GM18508 (cell line): ENCODE results near the gene SPOCD1.

Source experiments
- ATAC-seq: cut with Tn5 transposase; IDR thresholded peaks from one replicate; pipeline ENCODE4 v1.9.1; 2021; ENCODE audit warnings: moderate number of reproducible peaks; ENCODE audit not compliant: insufficient read depth, unreplicated experiment

SPOCD1 gene

GRCh38 chr1:31776032-31776431 lies 39.8 kb downstream of the SPOCD1 start:
- ATAC-seq = no peak

GRCh38 chr1:31775210-31775999 lies 40.4 kb downstream of the SPOCD1 start:
- ATAC-seq = no peak

DNA sequence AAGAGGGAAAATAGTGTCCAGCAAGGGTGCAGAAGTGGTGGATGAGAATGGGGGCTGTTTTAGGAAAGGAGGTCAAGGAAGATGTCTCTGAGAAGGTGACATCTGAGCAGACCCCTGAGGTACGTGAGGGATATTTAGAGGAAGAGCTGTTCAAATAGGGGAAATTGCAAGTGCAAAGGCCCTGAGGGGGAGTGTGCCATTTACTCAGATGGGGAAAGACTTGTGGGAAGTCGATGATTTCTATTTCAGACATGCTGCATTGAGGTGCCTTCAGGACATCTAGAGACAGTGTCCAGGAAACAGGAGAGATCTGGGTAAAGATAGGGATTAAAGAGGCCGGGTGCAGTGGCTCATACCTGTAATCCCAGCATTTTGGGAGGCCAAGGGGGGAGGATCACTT lies 41.3 kb downstream of the SPOCD1 start:
- ATAC-seq = no peak

GRCh38 chr1:31773861-31774260 lies 42.0 kb downstream of the SPOCD1 start:
- no peak for ATAC-seq

- no peak for ATAC-seq
Observed at GRCh38 chr1:31772669-31773248, 43.1 kb downstream of the SPOCD1 start.

- ATAC-seq = no peak
Observed at GRCh38 chr1:31771891-31772668, 43.7 kb downstream of the SPOCD1 start.

DNA sequence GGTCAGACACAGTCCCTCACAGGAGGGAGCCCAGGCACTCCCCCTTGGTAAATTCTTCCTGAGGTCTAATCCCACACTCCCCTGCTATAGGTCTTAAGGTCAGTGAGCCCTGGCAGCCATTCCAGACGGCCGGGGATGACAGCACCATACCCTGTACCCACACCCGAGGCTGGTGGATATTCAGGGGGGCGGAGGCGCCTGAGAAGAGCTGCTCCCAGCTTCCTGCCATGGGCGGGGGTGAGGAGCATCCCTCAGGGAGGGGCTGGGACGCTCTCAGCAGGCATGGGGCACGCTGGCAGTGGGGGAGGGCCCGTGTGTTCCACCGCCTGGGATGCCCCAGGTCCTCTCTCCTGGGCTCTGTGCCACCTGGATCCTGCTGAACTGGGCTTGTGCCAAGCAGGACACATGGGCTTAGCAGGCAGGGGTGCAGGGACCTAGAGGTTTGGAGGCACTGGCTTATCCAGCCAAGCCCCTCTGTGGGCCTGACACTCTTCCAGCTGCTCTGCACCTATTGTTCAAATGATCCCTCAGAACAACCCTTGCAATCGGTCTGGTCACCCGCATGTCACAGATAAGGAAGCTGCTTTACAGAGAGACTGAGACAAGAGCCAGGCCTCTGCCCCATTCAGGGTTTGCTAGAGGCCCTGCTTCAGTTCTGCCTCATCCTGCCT lies 46.0 kb downstream of the SPOCD1 start:
- no peak for ATAC-seq

GRCh38 chr1:31768939-31769704 lies 46.7 kb downstream of the SPOCD1 start:
- ATAC-seq = no peak

- no peak for ATAC-seq
Observed at GRCh38 chr1:31768407-31768907, 47.4 kb downstream of the SPOCD1 start.

- no peak for ATAC-seq
Observed at GRCh38 chr1:31767225-31767624, 48.6 kb downstream of the SPOCD1 start.

DNA sequence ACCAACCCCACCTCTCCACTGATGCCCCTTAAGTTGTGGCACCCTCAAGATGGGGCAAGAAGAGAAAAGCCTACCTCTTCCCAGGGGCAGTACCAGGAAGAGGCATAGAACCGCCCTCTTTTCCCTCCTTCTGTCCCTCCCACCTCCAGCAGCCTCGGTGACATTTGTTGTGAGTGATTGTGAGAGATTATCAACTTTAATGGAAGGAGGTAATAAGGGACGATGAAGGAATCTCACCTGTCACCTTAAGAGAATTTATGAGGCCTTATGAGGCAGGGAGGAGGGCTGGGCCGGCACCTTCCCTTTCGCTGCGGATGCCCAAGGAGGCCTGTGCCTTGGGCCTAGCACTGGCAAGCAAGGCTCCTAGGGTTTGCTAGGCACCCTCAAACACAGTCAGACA lies 50.3 kb downstream of the SPOCD1 start:
- no peak for ATAC-seq

- ATAC-seq = no peak
Observed at GRCh38 chr1:31765041-31765467, 50.8 kb downstream of the SPOCD1 start.

- no peak for ATAC-seq
Observed at GRCh38 chr1:31764312-31765040, 51.3 kb downstream of the SPOCD1 start, which contains the start of gene ADGRB2. ADGRB2 (minus strand) TSS chr1:31764340; CDS start chr1:31757221, 7,119 bp downstream.

- ATAC-seq = no peak
Observed at GRCh38 chr1:31763671-31764311, 52.0 kb downstream of the SPOCD1 start.

DNA sequence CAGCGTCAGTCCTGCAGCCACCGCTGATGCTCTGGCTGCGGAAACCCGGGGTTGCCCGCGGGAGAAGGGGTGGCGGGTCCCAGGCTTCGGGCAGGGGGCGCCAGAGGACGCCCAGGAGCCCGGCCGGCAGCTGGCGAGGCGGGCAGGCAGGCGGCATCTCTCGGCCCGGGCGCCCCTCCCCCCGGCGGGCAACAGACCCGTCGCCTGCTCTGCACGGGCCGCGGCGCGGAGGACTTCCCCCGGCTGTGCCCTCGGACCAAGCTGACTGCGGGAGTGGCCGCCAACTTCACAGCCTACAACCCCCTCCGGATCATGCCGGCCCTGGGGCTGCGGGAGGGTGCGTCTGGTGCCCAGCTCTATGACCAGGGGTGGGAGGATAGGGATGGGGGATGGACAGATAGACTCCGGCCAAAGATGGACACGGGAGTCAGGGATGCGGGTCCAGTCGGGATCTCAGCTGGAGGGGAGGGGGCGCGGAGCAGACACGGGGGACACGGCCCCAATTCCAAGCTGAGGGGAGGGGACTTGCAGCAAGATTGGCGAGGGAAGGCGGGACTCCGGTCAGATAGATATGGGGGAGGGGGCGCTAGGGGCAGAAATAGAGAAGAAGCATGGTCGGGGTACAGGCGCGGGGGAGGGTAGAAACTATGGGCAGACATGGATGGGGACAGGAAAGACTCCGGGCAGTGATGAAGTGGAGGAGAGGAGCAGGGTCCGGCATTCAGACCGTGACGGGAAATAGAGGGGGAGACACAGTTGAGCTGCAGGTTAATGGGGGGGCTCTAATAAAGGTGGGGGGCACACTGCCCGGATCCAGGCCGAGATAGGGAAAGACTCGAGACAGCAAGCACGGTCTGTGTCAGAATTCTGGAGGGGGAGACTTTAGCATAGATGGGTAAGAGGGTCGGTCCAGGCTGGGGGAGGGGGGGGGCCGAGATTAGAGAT lies 52.8 kb downstream of the SPOCD1 start:
- ATAC-seq = no peak

GRCh38 chr1:31762323-31762722 lies 53.5 kb downstream of the SPOCD1 start:
- ATAC-seq = no peak

DNA sequence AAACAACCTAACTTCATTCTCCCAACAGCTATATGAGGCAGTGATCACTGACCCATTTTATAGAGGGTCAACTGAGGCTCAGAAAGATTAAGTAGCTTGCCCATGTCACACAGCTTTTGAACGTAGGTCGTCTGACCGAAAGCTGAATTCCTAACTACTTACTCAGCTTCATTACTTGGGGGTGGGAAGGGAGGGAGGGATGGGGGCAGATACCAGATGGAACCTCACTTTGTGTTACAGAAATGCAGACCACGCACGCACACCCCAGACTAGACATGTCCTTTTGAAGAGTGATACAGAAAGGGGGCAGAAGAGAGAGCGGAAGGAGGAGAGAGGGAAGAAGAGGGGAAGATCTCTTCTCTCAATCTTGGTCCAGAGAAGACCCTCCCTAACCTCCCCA lies 53.9 kb downstream of the SPOCD1 start:
- no peak for ATAC-seq
